HEK293 (cell line): Measurements from ENCODE around the gene GOLGA5.

Experiments used
- CTCF ChIA-PET: fragments of 350-600 bp; formaldehyde crosslinking; extraction: SDS; loops from one replicate; lab custom pipeline; 2021; ENCODE audit warnings: antibody characterized with exemption; lab: Yijun Ruan, JAX
- POLR2A ChIA-PET: fragments of 300-600 bp; formaldehyde crosslinking; extraction: SDS; loops from one replicate; lab custom pipeline; 2020; ENCODE audit warnings: antibody characterized with exemption, inconsistent platforms; lab: Yijun Ruan, JAX
- H3K27ac ChIP-seq: fragments of 200-500 bp; sonication (Bioruptor generic); 2 replicates; pipeline ENCODE4 v1.5.1; 2014; ENCODE audit warnings: low read depth, low read length, control low read depth, inconsistent platforms; ENCODE audit errors: extremely low read depth
- H3K36me3 ChIP-seq, 2 experiments: fragments of 200-500 bp in 1 of 2; sonication (Bioruptor generic) in 1 of 2; 1 replicate in 1 of 2; 2 replicates in 1 of 2; pipeline ENCODE4 v1.5.1; 2014 to 2017; ENCODE audit warnings: inconsistent platforms in 2 of 2, low read length in 2 of 2; ENCODE audit not compliant: control insufficient read depth in 2 of 2, insufficient read depth in 1 of 2
- H3K4me1 ChIP-seq: fragments of 200-500 bp; sonication (Bioruptor generic); 2 replicates; pipeline ENCODE4 v1.5.1; 2014; ENCODE audit warnings: mild to moderate bottlenecking, low read length, inconsistent platforms; ENCODE audit not compliant: control insufficient read depth, insufficient read depth
- H3K4me3 ChIP-seq: 2 replicates; pipeline ENCODE4 v1.5.1; 2011; ENCODE audit warnings: low read depth, mild to moderate bottlenecking, control low read depth, low read length, moderate library complexity
- H3K9me3 ChIP-seq: fragments of 200-500 bp; sonication (Bioruptor generic); 2 replicates; pipeline ENCODE4 v1.5.1; 2014; ENCODE audit warnings: low read depth, low read length, inconsistent platforms; ENCODE audit not compliant: control insufficient read depth, insufficient read depth
- IKZF3 ChIP-seq: fragments of 450-650 bp; IDR thresholded peaks from 2 replicates; pipeline ENCODE4 v1.5.0; 2018; ENCODE audit warnings: missing biosample characterization, mild to moderate bottlenecking, missing genetic modification characterization, moderate library complexity
- KLF10 ChIP-seq: fragments of 450-650 bp; IDR thresholded peaks from 2 replicates; pipeline ENCODE4 v1.5.1; 2018; ENCODE audit warnings: missing biosample characterization, mild to moderate bottlenecking, missing genetic modification characterization
- PRDM2 ChIP-seq: fragments of 450-650 bp; formaldehyde crosslinking; IDR thresholded peaks from 2 replicates; pipeline ENCODE4 v1.5.1; 2016; ENCODE audit warnings: missing biosample characterization, missing genetic modification characterization, borderline replicate concordance
- SP7 ChIP-seq: fragments of 450-650 bp; formaldehyde crosslinking; IDR thresholded peaks from 2 replicates; pipeline ENCODE4 v1.5.1; 2016; ENCODE audit warnings: missing biosample characterization, missing genetic modification characterization
- ZNF121 ChIP-seq: fragments of 450-650 bp; formaldehyde crosslinking; IDR thresholded peaks from 2 replicates; pipeline ENCODE4 v1.5.1; 2016; ENCODE audit warnings: missing biosample characterization, missing genetic modification characterization
- ZNF133 ChIP-seq: fragments of 450-650 bp; formaldehyde crosslinking; IDR thresholded peaks from 2 replicates; pipeline ENCODE4 v1.5.1; 2016; ENCODE audit warnings: missing biosample characterization, missing genetic modification characterization
- ZNF169 ChIP-seq: fragments of 450-650 bp; formaldehyde crosslinking; IDR thresholded peaks from 2 replicates; pipeline ENCODE4 v1.5.1; 2016; ENCODE audit warnings: missing biosample characterization, missing genetic modification characterization
- ZNF202 ChIP-seq: fragments of 450-650 bp; formaldehyde crosslinking; IDR thresholded peaks from 2 replicates; pipeline ENCODE4 v1.5.1; 2016; ENCODE audit warnings: missing biosample characterization, missing genetic modification characterization, borderline replicate concordance
- ZNF23 ChIP-seq: fragments of 450-650 bp; formaldehyde crosslinking; IDR thresholded peaks from 2 replicates; pipeline ENCODE4 v1.5.1; 2016; ENCODE audit warnings: missing biosample characterization, missing genetic modification characterization, borderline replicate concordance
- ZNF473 ChIP-seq: fragments of 450-650 bp; formaldehyde crosslinking; IDR thresholded peaks from 2 replicates; pipeline ENCODE4 v1.5.1; 2017; ENCODE audit warnings: missing biosample characterization, missing genetic modification characterization
- ZNF501 ChIP-seq: fragments of 450-650 bp; formaldehyde crosslinking; IDR thresholded peaks from 2 replicates; pipeline ENCODE4 v1.5.1; 2016; ENCODE audit warnings: missing biosample characterization, missing genetic modification characterization
- ZNF677 ChIP-seq: fragments of 450-650 bp; IDR thresholded peaks from 2 replicates; pipeline ENCODE4 v1.5.0; 2018; ENCODE audit warnings: missing biosample characterization, mild to moderate bottlenecking, missing genetic modification characterization, moderate library complexity
- TF ChIP-seq, protein P1 (sequence below): fragments of 450-650 bp; formaldehyde crosslinking; IDR thresholded peaks from 2 replicates; pipeline ENCODE4 v1.5.1; 2016; ENCODE audit warnings: missing biosample characterization, missing genetic modification characterization
- TF ChIP-seq, protein P2 (sequence below): fragments of 450-650 bp; formaldehyde crosslinking; IDR thresholded peaks from 2 replicates; pipeline ENCODE4 v1.5.1; 2017; ENCODE audit warnings: missing biosample characterization, missing genetic modification characterization
- TF ChIP-seq, protein P3 (sequence below): fragments of 450-650 bp; formaldehyde crosslinking; IDR thresholded peaks from 2 replicates; pipeline ENCODE4 v1.5.1; 2016; ENCODE audit warnings: missing biosample characterization, missing genetic modification characterization
- TF ChIP-seq, protein P4 (sequence below): fragments of 450-650 bp; formaldehyde crosslinking; IDR thresholded peaks from 2 replicates; pipeline ENCODE4 v1.5.1; 2016; ENCODE audit warnings: missing biosample characterization, missing genetic modification characterization, borderline replicate concordance
- TF ChIP-seq, protein P5 (sequence below): fragments of 450-650 bp; formaldehyde crosslinking; IDR thresholded peaks from 2 replicates; pipeline ENCODE4 v1.5.1; 2017; ENCODE audit warnings: missing biosample characterization, missing genetic modification characterization
- TF ChIP-seq, protein P6 (sequence below): fragments of 450-650 bp; formaldehyde crosslinking; IDR thresholded peaks from 2 replicates; pipeline ENCODE4 v1.5.1; 2016; ENCODE audit warnings: missing biosample characterization, missing genetic modification characterization

The GOLGA5 gene

GRCh38 chr14:92755495-92755894 is 38.6 kb upstream of the GOLGA5 start (continued):
- TF ChIP-seq, protein P1, sequence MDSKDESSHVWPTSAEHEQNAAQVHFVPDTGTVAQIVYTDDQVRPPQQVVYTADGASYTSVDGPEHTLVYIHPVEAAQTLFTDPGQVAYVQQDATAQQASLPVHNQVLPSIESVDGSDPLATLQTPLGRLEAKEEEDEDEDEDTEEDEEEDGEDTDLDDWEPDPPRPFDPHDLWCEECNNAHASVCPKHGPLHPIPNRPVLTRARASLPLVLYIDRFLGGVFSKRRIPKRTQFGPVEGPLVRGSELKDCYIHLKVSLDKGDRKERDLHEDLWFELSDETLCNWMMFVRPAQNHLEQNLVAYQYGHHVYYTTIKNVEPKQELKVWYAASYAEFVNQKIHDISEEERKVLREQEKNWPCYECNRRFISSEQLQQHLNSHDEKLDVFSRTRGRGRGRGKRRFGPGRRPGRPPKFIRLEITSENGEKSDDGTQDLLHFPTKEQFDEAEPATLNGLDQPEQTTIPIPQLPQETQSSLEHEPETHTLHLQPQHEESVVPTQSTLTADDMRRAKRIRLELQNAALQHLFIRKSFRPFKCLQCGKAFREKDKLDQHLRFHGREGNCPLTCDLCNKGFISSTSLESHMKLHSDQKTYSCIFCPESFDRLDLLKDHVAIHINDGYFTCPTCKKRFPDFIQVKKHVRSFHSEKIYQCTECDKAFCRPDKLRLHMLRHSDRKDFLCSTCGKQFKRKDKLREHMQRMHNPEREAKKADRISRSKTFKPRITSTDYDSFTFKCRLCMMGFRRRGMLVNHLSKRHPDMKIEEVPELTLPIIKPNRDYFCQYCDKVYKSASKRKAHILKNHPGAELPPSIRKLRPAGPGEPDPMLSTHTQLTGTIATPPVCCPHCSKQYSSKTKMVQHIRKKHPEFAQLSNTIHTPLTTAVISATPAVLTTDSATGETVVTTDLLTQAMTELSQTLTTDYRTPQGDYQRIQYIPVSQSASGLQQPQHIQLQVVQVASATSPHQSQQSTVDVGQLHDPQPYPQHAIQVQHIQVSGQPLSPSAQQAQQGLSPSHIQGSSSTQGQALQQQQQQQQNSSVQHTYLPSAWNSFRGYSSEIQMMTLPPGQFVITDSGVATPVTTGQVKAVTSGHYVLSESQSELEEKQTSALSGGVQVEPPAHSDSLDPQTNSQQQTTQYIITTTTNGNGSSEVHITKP (tag by site-specific recombination): peak; percentile 85

GRCh38 chr14:92756446-92756845 is 37.7 kb upstream of the GOLGA5 start:
- no peak for TF ChIP-seq KLF10
- no peak for TF ChIP-seq PRDM2
- no peak for TF ChIP-seq SP7 (tag by site-specific recombination)
- no peak for TF ChIP-seq ZNF677 (tag by site-specific recombination)
- TF ChIP-seq ZNF473 (tag by site-specific recombination): no peak
- TF ChIP-seq, protein P2, sequence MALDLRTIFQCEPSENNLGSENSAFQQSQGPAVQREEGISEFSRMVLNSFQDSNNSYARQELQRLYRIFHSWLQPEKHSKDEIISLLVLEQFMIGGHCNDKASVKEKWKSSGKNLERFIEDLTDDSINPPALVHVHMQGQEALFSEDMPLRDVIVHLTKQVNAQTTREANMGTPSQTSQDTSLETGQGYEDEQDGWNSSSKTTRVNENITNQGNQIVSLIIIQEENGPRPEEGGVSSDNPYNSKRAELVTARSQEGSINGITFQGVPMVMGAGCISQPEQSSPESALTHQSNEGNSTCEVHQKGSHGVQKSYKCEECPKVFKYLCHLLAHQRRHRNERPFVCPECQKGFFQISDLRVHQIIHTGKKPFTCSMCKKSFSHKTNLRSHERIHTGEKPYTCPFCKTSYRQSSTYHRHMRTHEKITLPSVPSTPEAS (tag by site-specific recombination): no peak
- TF ChIP-seq ZNF23 (tag by site-specific recombination): no peak
- TF ChIP-seq, protein P3, sequence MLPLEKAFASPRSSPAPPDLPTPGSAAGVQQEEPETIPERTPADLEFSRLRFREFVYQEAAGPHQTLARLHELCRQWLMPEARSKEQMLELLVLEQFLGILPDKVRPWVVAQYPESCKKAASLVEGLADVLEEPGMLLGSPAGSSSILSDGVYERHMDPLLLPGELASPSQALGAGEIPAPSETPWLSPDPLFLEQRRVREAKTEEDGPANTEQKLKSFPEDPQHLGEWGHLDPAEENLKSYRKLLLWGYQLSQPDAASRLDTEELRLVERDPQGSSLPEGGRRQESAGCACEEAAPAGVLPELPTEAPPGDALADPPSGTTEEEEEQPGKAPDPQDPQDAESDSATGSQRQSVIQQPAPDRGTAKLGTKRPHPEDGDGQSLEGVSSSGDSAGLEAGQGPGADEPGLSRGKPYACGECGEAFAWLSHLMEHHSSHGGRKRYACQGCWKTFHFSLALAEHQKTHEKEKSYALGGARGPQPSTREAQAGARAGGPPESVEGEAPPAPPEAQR: no peak
- TF ChIP-seq, protein P4, sequence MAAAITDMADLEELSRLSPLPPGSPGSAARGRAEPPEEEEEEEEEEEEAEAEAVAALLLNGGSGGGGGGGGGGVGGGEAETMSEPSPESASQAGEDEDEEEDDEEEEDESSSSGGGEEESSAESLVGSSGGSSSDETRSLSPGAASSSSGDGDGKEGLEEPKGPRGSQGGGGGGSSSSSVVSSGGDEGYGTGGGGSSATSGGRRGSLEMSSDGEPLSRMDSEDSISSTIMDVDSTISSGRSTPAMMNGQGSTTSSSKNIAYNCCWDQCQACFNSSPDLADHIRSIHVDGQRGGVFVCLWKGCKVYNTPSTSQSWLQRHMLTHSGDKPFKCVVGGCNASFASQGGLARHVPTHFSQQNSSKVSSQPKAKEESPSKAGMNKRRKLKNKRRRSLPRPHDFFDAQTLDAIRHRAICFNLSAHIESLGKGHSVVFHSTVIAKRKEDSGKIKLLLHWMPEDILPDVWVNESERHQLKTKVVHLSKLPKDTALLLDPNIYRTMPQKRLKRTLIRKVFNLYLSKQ (tag by site-specific recombination): no peak
- no peak for TF ChIP-seq ZNF121 (tag by site-specific recombination)
- TF ChIP-seq, protein P5, sequence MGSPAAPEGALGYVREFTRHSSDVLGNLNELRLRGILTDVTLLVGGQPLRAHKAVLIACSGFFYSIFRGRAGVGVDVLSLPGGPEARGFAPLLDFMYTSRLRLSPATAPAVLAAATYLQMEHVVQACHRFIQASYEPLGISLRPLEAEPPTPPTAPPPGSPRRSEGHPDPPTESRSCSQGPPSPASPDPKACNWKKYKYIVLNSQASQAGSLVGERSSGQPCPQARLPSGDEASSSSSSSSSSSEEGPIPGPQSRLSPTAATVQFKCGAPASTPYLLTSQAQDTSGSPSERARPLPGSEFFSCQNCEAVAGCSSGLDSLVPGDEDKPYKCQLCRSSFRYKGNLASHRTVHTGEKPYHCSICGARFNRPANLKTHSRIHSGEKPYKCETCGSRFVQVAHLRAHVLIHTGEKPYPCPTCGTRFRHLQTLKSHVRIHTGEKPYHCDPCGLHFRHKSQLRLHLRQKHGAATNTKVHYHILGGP (tag by site-specific recombination): no peak
- TF ChIP-seq ZNF133 (tag by site-specific recombination): no peak
- no peak for TF ChIP-seq IKZF3 (tag by site-specific recombination)
- TF ChIP-seq ZNF202 (tag by site-specific recombination): no peak
- TF ChIP-seq ZNF169 (tag by site-specific recombination): no peak
- TF ChIP-seq ZNF501: no peak
- TF ChIP-seq, protein P6, sequence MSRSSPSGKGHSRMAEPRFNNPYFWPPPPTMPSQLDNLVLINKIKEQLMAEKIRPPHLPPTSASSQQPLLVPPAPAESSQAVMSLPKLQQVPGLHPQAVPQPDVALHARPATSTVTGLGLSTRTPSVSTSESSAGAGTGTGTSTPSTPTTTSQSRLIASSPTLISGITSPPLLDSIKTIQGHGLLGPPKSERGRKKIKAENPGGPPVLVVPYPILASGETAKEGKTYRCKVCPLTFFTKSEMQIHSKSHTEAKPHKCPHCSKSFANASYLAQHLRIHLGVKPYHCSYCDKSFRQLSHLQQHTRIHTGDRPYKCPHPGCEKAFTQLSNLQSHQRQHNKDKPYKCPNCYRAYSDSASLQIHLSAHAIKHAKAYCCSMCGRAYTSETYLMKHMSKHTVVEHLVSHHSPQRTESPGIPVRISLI: no peak
- TF ChIP-seq, all 188 proteins: peak for 0
- Histone ChIP-seq H3K4me1 (no peaks in the 10 kb centered on the region), H3K4me3 (no peak overlapping the region), H3K9me3 (no peaks in the 10 kb centered on the region), H3K36me3 (no peaks in the 10 kb centered on the region), H3K27ac (no peak overlapping the region)
- POLR2A ChIA-PET: interaction anchor here (0.9 kb wide), 1 partner anchor 8 kb away, joined by 4 read pairs; the partner anchor contains the start of gene LGMN
- CTCF ChIA-PET: interaction anchor here (0.6 kb wide), 1 partner anchor 66 kb away, joined by 3 read pairs; no protein-coding TSS in a partner anchor
